T-helper 1 cell treated with Interleukin-12 subunit alpha and Interleukin-12 subunit beta and Interleukin-4 antibody, amounts not matched to agents 30 μg/mL and 1 μg/mL, for 36 hours (primary cell): ENCODE measurements around the gene F13A1.

ENCODE experiments used
- H3K27ac Mint-ChIP-seq: one replicate; pipeline ENCODE4 v1.8.0; 2021; ENCODE audit warnings: mild to moderate bottlenecking, mixed read lengths
- H3K27me3 Mint-ChIP-seq: one replicate; pipeline ENCODE4 v1.8.0; 2021; ENCODE audit warnings: low read depth, mixed read lengths
- H3K36me3 Mint-ChIP-seq: one replicate; pipeline ENCODE4 v1.8.0; 2021; ENCODE audit warnings: low read depth, mixed read lengths
- H3K4me1 Mint-ChIP-seq: one replicate; pipeline ENCODE4 v1.8.0; 2021; ENCODE audit warnings: low read depth, mixed read lengths
- H3K4me3 Mint-ChIP-seq: one replicate; pipeline ENCODE4 v1.8.0; 2021; ENCODE audit warnings: mild to moderate bottlenecking, moderate library complexity, mixed read lengths
- H3K9me3 Mint-ChIP-seq: one replicate; pipeline ENCODE4 v1.8.0; 2021; ENCODE audit warnings: mixed read lengths

F13A1 gene

GRCh38 chr6:6239598-6240581 lies 80.6 kb downstream of the F13A1 start:
- H3K27me3 Mint-ChIP-seq = peaks cover 4% of the 10 kb centered on the region
- no peaks in the 10 kb centered on the region for H3K9me3 Mint-ChIP-seq
- no peaks in the 10 kb centered on the region for H3K36me3 Mint-ChIP-seq
- H3K4me1 Mint-ChIP-seq = no peaks in the 10 kb centered on the region
- no peak overlapping the region for H3K27ac Mint-ChIP-seq
- H3K4me3 Mint-ChIP-seq = no peak overlapping the region

- no peak overlapping the region for H3K27ac Mint-ChIP-seq
- no peak overlapping the region for H3K4me3 Mint-ChIP-seq
- H3K27me3 Mint-ChIP-seq = peaks cover 20% of the 10 kb centered on the region
- no peaks in the 10 kb centered on the region for H3K9me3 Mint-ChIP-seq
- H3K36me3 Mint-ChIP-seq = no peaks in the 10 kb centered on the region
- no peaks in the 10 kb centered on the region for H3K4me1 Mint-ChIP-seq
Measured at GRCh38 chr6:6236730-6237469, 83.6 kb downstream of the F13A1 start.

- no peaks in the 10 kb centered on the region for H3K4me1 Mint-ChIP-seq
- H3K36me3 Mint-ChIP-seq = no peaks in the 10 kb centered on the region
- H3K27me3 Mint-ChIP-seq = peaks cover 25% of the 10 kb centered on the region
- no peaks in the 10 kb centered on the region for H3K9me3 Mint-ChIP-seq
- H3K4me3 Mint-ChIP-seq = no peak overlapping the region
- no peak overlapping the region for H3K27ac Mint-ChIP-seq
Measured at GRCh38 chr6:6235786-6236185, 84.7 kb downstream of the F13A1 start.

- no peaks in the 10 kb centered on the region for H3K36me3 Mint-ChIP-seq
- H3K27me3 Mint-ChIP-seq = peaks cover 25% of the 10 kb centered on the region
- H3K4me3 Mint-ChIP-seq = no peak overlapping the region
- no peaks in the 10 kb centered on the region for H3K9me3 Mint-ChIP-seq
- no peak overlapping the region for H3K27ac Mint-ChIP-seq
- H3K4me1 Mint-ChIP-seq = no peaks in the 10 kb centered on the region
Measured at GRCh38 chr6:6234963-6235362, 85.5 kb downstream of the F13A1 start.

- Mint-ChIP-seq H3K9me3 (no peaks in the 10 kb centered on the region), H3K4me3 (no peak overlapping the region), H3K27ac (no peak overlapping the region), H3K27me3 (peaks cover 25% of the 10 kb centered on the region), H3K4me1 (no peaks in the 10 kb centered on the region), H3K36me3 (no peaks in the 10 kb centered on the region)
Measured at GRCh38 chr6:6230286-6230685, 90.2 kb downstream of the F13A1 start.

- no peak overlapping the region for H3K4me3 Mint-ChIP-seq
- no peaks in the 10 kb centered on the region for H3K36me3 Mint-ChIP-seq
- H3K27ac Mint-ChIP-seq = no peak overlapping the region
- peaks cover 15% of the 10 kb centered on the region for H3K27me3 Mint-ChIP-seq
- H3K4me1 Mint-ChIP-seq = no peaks in the 10 kb centered on the region
- no peaks in the 10 kb centered on the region for H3K9me3 Mint-ChIP-seq
Measured at GRCh38 chr6:6227896-6228295, 92.6 kb downstream of the F13A1 start.

- no peaks in the 10 kb centered on the region for H3K9me3 Mint-ChIP-seq
- H3K4me1 Mint-ChIP-seq = no peaks in the 10 kb centered on the region
Measured at GRCh38 chr6:6225885-6226529, 94.5 kb downstream of the F13A1 start.

GRCh38 chr6:6224933-6225486 lies 95.5 kb downstream of the F13A1 start:
- Mint-ChIP-seq H3K27ac (no peak overlapping the region), H3K9me3 (no peaks in the 10 kb centered on the region), H3K4me3 (no peak overlapping the region), H3K27me3 (no peaks in the 10 kb centered on the region), H3K4me1 (no peaks in the 10 kb centered on the region), H3K36me3 (no peaks in the 10 kb centered on the region)

More at GRCh38 chr6:6225885-6226529, 94.5 kb downstream of the F13A1 start:
- Mint-ChIP-seq H3K36me3 (no peaks in the 10 kb centered on the region), H3K4me3 (no peak overlapping the region), H3K27me3 (no peaks in the 10 kb centered on the region), H3K27ac (no peak overlapping the region)

- Mint-ChIP-seq H3K9me3 (no peaks in the 10 kb centered on the region), H3K4me3 (no peak overlapping the region), H3K27ac (no peak overlapping the region), H3K4me1 (no peaks in the 10 kb centered on the region), H3K27me3 (no peaks in the 10 kb centered on the region), H3K36me3 (no peaks in the 10 kb centered on the region)
Measured at GRCh38 chr6:6221787-6222535, 98.5 kb downstream of the F13A1 start.

- Mint-ChIP-seq H3K9me3 (no peaks in the 10 kb centered on the region), H3K27ac (no peak overlapping the region), H3K4me3 (no peak overlapping the region), H3K4me1 (no peaks in the 10 kb centered on the region), H3K36me3 (no peaks in the 10 kb centered on the region), H3K27me3 (no peaks in the 10 kb centered on the region)
Measured at GRCh38 chr6:6220718-6221117, 99.7 kb downstream of the F13A1 start.

- Mint-ChIP-seq H3K36me3 (no peaks in the 10 kb centered on the region), H3K27me3 (no peaks in the 10 kb centered on the region), H3K4me3 (no peak overlapping the region), H3K9me3 (no peaks in the 10 kb centered on the region), H3K4me1 (no peaks in the 10 kb centered on the region), H3K27ac (no peak overlapping the region)
Measured at GRCh38 chr6:6219716-6220115, 100.7 kb downstream of the F13A1 start.

- Mint-ChIP-seq H3K9me3 (no peaks in the 10 kb centered on the region), H3K4me3 (no peak overlapping the region), H3K36me3 (no peaks in the 10 kb centered on the region), H3K27ac (no peak overlapping the region), H3K27me3 (no peaks in the 10 kb centered on the region), H3K4me1 (no peaks in the 10 kb centered on the region)
Measured at GRCh38 chr6:6218759-6219085, 101.7 kb downstream of the F13A1 start.

- Mint-ChIP-seq H3K27ac (no peak overlapping the region), H3K4me1 (no peaks in the 10 kb centered on the region), H3K9me3 (no peaks in the 10 kb centered on the region), H3K36me3 (no peaks in the 10 kb centered on the region), H3K4me3 (no peak overlapping the region), H3K27me3 (no peaks in the 10 kb centered on the region)
Measured at GRCh38 chr6:6217855-6218758, 102.4 kb downstream of the F13A1 start.
